GM12878 (cell line): Measurements from ENCODE around the gene C11orf42. TPM values are rescaled to one million over a fixed set of nuclear protein-coding genes. Genes with fewer than 3 reads are reported as not detected.

Experiments
- ATAC-seq: fragments of 200-7000 bp; cut with Tn5 transposase; 3 replicates; pipeline ENCODE4 v1.9.1; 2020; ENCODE audit warnings: mild to moderate bottlenecking, moderate library complexity
- BruUV-seq: library from RNA; stranded (reverse); fragments of 400-500 nt; replicated peaks from 2 replicates; lab custom pipeline; 2021; lab: Mats Ljungman, UMichigan
- CTCF ChIA-PET: fragments of 300-600 bp; sonication (Branson Sonifier 250); formaldehyde crosslinking; extraction: SDS; loops from one replicate; lab custom pipeline; 2021; ENCODE audit warnings: inconsistent platforms; lab: Yijun Ruan, JAX
- POLR2A ChIA-PET: fragments of 350-600 bp; formaldehyde crosslinking; extraction: SDS; loops from one replicate; lab custom pipeline; 2021; ENCODE audit warnings: inconsistent platforms; lab: Charles Lee
- RAD21 ChIA-PET: fragments of 300-600 bp; sonication (Branson Sonifier 250); formaldehyde crosslinking; loops from one replicate; lab custom pipeline; 2023; ENCODE audit warnings: antibody characterized with exemption; ENCODE audit not compliant: unreplicated experiment; lab: Charles Lee
- SMC1A ChIA-PET: fragments of 300-600 bp; sonication (Branson Sonifier 250); formaldehyde crosslinking; loops from one replicate; lab custom pipeline; 2023; ENCODE audit not compliant: unreplicated experiment, uncharacterized antibody; lab: Charles Lee
- DNase-seq: peaks from one replicate; pipeline ENCODE4 v3.0.0-alpha.2; 2011; ENCODE audit warnings: low read depth, low spot score
- FAIRE-seq: peaks from 3 replicates; lab custom pipeline; 2011; peaks lifted over from hg19 to GRCh38; lab: Jason Lieb, UNC
- H2AFZ ChIP-seq: 2 replicates; pipeline ENCODE4 v1.6.0; 2011; ENCODE audit warnings: low read depth, low read length, control low read depth; ENCODE audit not compliant: control insufficient read depth
- H3K27ac ChIP-seq: 2 replicates; pipeline ENCODE4 v1.5.1; 2011; ENCODE audit warnings: control low read depth; ENCODE audit not compliant: control insufficient read depth, insufficient read depth
- H3K27me3 ChIP-seq, 2 experiments: replicated peaks in 1 of 2; 2 replicates each; pipeline versions ENCODE4 v1.6.0 to v1.6.1; 2011; ENCODE audit warnings: low read length in 1 of 2; ENCODE audit not compliant: control insufficient read depth in 2 of 2, insufficient read depth in 2 of 2
- H3K36me3 ChIP-seq, 2 experiments: 2 replicates each; pipeline ENCODE4 v1.5.1; 2011; ENCODE audit warnings: low read length in 1 of 2; ENCODE audit not compliant: control insufficient read depth in 2 of 2, insufficient read depth in 2 of 2
- H3K4me1 ChIP-seq: 2 replicates; pipeline ENCODE4 v1.6.1; 2011; ENCODE audit warnings: mild to moderate bottlenecking, low read length, moderate library complexity, mixed read lengths; ENCODE audit not compliant: control insufficient read depth, insufficient read depth
- H3K4me2 ChIP-seq: 2 replicates; pipeline ENCODE4 v1.6.0; 2011; ENCODE audit warnings: control low read depth; ENCODE audit not compliant: control insufficient read depth, insufficient read depth
- H3K4me3 ChIP-seq: fragments of 200-600 bp; sonication (generic); 2 replicates; pipeline ENCODE4 v1.5.1; 2016
- H3K79me2 ChIP-seq: 2 replicates; pipeline ENCODE4 v1.6.0; 2011; ENCODE audit warnings: low read length; ENCODE audit not compliant: control insufficient read depth, insufficient read depth
- H3K9ac ChIP-seq: 2 replicates; pipeline ENCODE4 v1.8.0; 2011; ENCODE audit warnings: low read length, control low read depth, mixed read lengths; ENCODE audit not compliant: control insufficient read depth, insufficient read depth
- H3K9me3 ChIP-seq: replicated peaks from 3 replicates; pipeline ENCODE4 v1.5.1; 2011; ENCODE audit warnings: mild to moderate bottlenecking, low read length; ENCODE audit not compliant: control insufficient read depth, insufficient read depth
- H4K20me1 ChIP-seq: 2 replicates; pipeline ENCODE4 v1.6.0; 2011; ENCODE audit not compliant: control insufficient read depth, insufficient read depth
- BACH1 ChIP-seq: fragments of 450-650 bp; IDR thresholded peaks from 2 replicates; pipeline ENCODE4 v1.6.1; 2017; ENCODE audit warnings: mild to moderate bottlenecking, borderline replicate concordance
- BRCA1 ChIP-seq: IDR thresholded peaks from 2 replicates; pipeline ENCODE4 v1.6.1; 2011; ENCODE audit warnings: low read depth, low read length, improper control_type of control experiment
- CHD4 ChIP-seq: fragments of 200-600 bp; sonication (generic); IDR thresholded peaks from 2 replicates; pipeline ENCODE4 v1.6.1; 2016; ENCODE audit warnings: mild to moderate bottlenecking
- CREM ChIP-seq: IDR thresholded peaks from 2 replicates; pipeline ENCODE4 v1.6.1; 2014; ENCODE audit warnings: antibody characterized with exemption, low read depth
- ETV6 ChIP-seq, 2 experiments: fragments of 450-650 bp in 1 of 2; IDR thresholded peaks in 1 of 2; conservative IDR thresholded peaks in 1 of 2; 2 replicates each; pipeline ENCODE4 v1.6.1; 2014; ENCODE audit warnings: antibody characterized with exemption in 1 of 2, borderline replicate concordance in 1 of 2, low read depth in 1 of 2, mild to moderate bottlenecking in 1 of 2, moderate library complexity in 1 of 2
- JUNB ChIP-seq: IDR thresholded peaks from 2 replicates; pipeline ENCODE4 v1.6.1; 2016; ENCODE audit warnings: antibody characterized with exemption, mild to moderate bottlenecking
- RAD51 ChIP-seq: fragments of 450-650 bp; IDR thresholded peaks from 2 replicates; pipeline ENCODE4 v1.6.1; 2016; ENCODE audit warnings: moderate library complexity, mild to moderate bottlenecking, inconsistent platforms
- ZNF207 ChIP-seq: fragments of 450-650 bp; IDR thresholded peaks from 2 replicates; pipeline ENCODE4 v1.6.1; 2014; ENCODE audit warnings: antibody characterized with exemption, mild to moderate bottlenecking, borderline replicate concordance
- WGBS: methylation state at CpG from one replicate; pipeline ENCODE4 v1.1.6; 2016; ENCODE audit warnings: low lambda C conversion rate; ENCODE audit not compliant: insufficient replicate concordance, insufficient coverage; ENCODE audit errors: missing lambda C conversion rate; 5-methylcytosine and 5-hydroxymethylcytosine counted together
- in situ Hi-C: fragments of 300-500 bp; cut with MboI; formaldehyde crosslinking; loops from 9 replicates; pipeline ENCODE4 v1.14.3; 2018; ENCODE audit warnings: mixed read lengths
- intact Hi-C: fragments of 100-400 bp; cut with micrococcal nuclease; formaldehyde crosslinking; loops from one replicate; pipeline ENCODE4 v1.14.2; 2022; ENCODE audit not compliant: unreplicated experiment
- polyA plus RNA-seq, 11 experiments: library from polyadenylated mRNA; depleted of rRNA in 4 of 11; unstranded in 6 of 11; stranded (reverse) in 5 of 11; fragments of >200 nt; fragmentation: Nextera tagmentation in 4 of 11; fragmentation: Illumina TruSeq in 1 of 11; extraction: Ambion mirVana in 4 of 11; extraction: Trizol in 1 of 11; gene quantifications; 1 replicate in 1 of 11; 2 replicates in 10 of 11; pipeline versions ENCODE4 v1.2.1 to v1.2.3, GENCODE V29; 2011 to 2016; ENCODE audit warnings: inconsistent platforms in 2 of 11, missing spikeins in 2 of 11, low read depth in 1 of 11
- total RNA-seq, 4 experiments: library from RNA; depleted of rRNA in 3 of 4; stranded (reverse); fragments of >200 nt in 3 of 4; fragmentation: Illumina TruSeq in 1 of 4; extraction: Trizol in 1 of 4; gene quantifications; 2 replicates each; pipeline versions ENCODE4 v1.2.1 to v1.2.3, GENCODE V29; 2013 to 2021
- TF ChIP-seq, protein P1 (sequence below): fragments of 450-650 bp; formaldehyde crosslinking; IDR thresholded peaks from 2 replicates; pipeline ENCODE4 v1.4.0; 2020; ENCODE audit warnings: mild to moderate bottlenecking, moderate library complexity

Gene C11orf42
- total and polyA plus RNA-seq, 10 of the 15 experiments (the other 5 are each of a cell fraction or from before 2014, with no cell fraction given): 0.19 TPM; not detected in 9

DNA sequence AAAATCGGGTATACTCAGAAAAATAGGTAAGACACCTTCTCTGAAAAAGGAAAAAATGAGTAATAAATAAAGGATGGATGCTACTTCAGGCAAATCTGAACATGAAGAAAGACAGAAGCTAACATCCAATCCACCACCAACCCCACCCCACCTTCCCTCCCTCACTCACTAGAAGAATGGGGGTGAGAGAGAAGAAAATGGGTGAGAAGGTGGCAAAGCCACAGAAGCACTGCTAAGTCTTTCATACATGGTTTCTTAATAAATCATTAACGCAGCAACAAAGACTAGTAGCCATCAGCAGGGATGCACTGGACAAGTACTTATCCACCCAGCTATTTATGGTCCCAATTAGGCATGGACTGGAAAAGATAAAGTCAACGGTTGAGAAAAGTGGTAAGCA, 23.2 kb downstream of the C11orf42 start:
- peaks cover 3% of the 10 kb centered on the region; the same call in 1 of the 2 replicates for H3K4me1 ChIP-seq
- intact Hi-C loops: no loop called here
- CTCF ChIA-PET: interaction anchor here (0.9 to 1.9 kb wide), 4 partner anchors 12 to 1758 kb away, joined by 3 to 12 read pairs (median 6); partner anchors contain the start of gene EIF3F
- DNase-seq: no peak
- POLR2A ChIA-PET: interaction anchor here (0.5 to 1.0 kb wide), 2 partner anchors 14 to 114 kb away, joined by 3 to 4 read pairs; no protein-coding TSS in a partner anchor
- H2AFZ ChIP-seq: no peak overlapping the region
- BruUV-seq: no TSS peak
- 78% methylated on average over 3 of the region's 3 CpGs for WGBS
- RAD21 ChIA-PET: interaction anchor here (0.8 to 1.4 kb wide), 2 partner anchors 13 to 27 kb away, joined by 4 read pairs; no protein-coding TSS in a partner anchor
- ATAC-seq: peak; percentile 24; the same call in 2 of the 3 replicates
- H3K27ac ChIP-seq: no peak overlapping the region
- H3K27me3 ChIP-seq: no peaks in the 10 kb centered on the region
- H3K9me3 ChIP-seq: no peaks in the 10 kb centered on the region; the same call in 2 of the 3 replicates
- H3K9ac ChIP-seq: no peak overlapping the region
- FAIRE-seq: no peak
- no peak overlapping the region for H3K4me2 ChIP-seq
- SMC1A ChIA-PET: interaction anchor here (0.9 to 2.7 kb wide), 5 partner anchors 12 to 151 kb away, joined by 3 to 14 read pairs (median 3); no protein-coding TSS in a partner anchor
- H3K4me3 ChIP-seq: no peak overlapping the region
- H3K79me2 ChIP-seq: peaks cover 12% of the 10 kb centered on the region
- TF ChIP-seq BACH1 (no peak), BRCA1 (no peak), ZNF207 (no peak), JUNB (no peak), RAD51 (no peak), ETV6 (conservative IDR thresholded peaks at IDR 0.05 in 1 of 2, IDR thresholded peaks at IDR 0.05 in 1 of 2; ENCODE audit: borderline replicate concordance in 1 of 2, low read depth in 1 of 2) (no peak), CREM (no peak), CHD4 (no peak)
- TF ChIP-seq, protein P1, sequence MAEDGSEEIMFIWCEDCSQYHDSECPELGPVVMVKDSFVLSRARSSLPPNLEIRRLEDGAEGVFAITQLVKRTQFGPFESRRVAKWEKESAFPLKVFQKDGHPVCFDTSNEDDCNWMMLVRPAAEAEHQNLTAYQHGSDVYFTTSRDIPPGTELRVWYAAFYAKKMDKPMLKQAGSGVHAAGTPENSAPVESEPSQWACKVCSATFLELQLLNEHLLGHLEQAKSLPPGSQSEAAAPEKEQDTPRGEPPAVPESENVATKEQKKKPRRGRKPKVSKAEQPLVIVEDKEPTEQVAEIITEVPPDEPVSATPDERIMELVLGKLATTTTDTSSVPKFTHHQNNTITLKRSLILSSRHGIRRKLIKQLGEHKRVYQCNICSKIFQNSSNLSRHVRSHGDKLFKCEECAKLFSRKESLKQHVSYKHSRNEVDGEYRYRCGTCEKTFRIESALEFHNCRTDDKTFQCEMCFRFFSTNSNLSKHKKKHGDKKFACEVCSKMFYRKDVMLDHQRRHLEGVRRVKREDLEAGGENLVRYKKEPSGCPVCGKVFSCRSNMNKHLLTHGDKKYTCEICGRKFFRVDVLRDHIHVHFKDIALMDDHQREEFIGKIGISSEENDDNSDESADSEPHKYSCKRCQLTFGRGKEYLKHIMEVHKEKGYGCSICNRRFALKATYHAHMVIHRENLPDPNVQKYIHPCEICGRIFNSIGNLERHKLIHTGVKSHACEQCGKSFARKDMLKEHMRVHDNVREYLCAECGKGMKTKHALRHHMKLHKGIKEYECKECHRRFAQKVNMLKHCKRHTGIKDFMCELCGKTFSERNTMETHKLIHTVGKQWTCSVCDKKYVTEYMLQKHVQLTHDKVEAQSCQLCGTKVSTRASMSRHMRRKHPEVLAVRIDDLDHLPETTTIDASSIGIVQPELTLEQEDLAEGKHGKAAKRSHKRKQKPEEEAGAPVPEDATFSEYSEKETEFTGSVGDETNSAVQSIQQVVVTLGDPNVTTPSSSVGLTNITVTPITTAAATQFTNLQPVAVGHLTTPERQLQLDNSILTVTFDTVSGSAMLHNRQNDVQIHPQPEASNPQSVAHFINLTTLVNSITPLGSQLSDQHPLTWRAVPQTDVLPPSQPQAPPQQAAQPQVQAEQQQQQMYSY (CRISPR knock-in tag): no peak
- TF ChIP-seq, all 136 proteins: peak for 0
- no peaks in the 10 kb centered on the region for H4K20me1 ChIP-seq
- in situ Hi-C loops: no loop called here
- peaks cover 7% of the 10 kb centered on the region in 2 experiments; a peak in 3 of 4 replicates for H3K36me3 ChIP-seq
